HG03521 (cell line): ENCODE results near the gene CD40.

Experiments used
- ATAC-seq: cut with Tn5 transposase; IDR thresholded peaks from one replicate; pipeline ENCODE4 v1.9.1; 2021; ENCODE audit warnings: mild to moderate bottlenecking, moderate library complexity; ENCODE audit not compliant: unreplicated experiment

The CD40 gene

GRCh38 chr20:46117704-46118467 lies at the start of gene CD40:
Gene CD40 (plus strand): TSS chr20:46118314. CDS start chr20:46118344, 30 bp downstream.
- ATAC-seq = peak; percentile 60

GRCh38 chr20:46070215-46070900 lies 47.8 kb upstream of the CD40 start:
- ATAC-seq = no peak

- no peak for ATAC-seq
These were observed 46.5 kb upstream of the CD40 start for GRCh38 chr20:46071573-46071972.

- ATAC-seq = no peak
These were observed 45.1 kb upstream of the CD40 start for GRCh38 chr20:46073024-46073423.

- no peak for ATAC-seq
These were observed 44.7 kb upstream of the CD40 start for GRCh38 chr20:46073443-46073842.

- ATAC-seq = no peak
These were observed 44.1 kb upstream of the CD40 start for GRCh38 chr20:46074006-46074405.

GRCh38 chr20:46076806-46077205 lies 41.3 kb upstream of the CD40 start:
- ATAC-seq = no peak

- ATAC-seq = no peak
These were observed 40.3 kb upstream of the CD40 start for GRCh38 chr20:46077642-46078305.

- ATAC-seq = no peak
These were observed 39.2 kb upstream of the CD40 start for GRCh38 chr20:46078954-46079353.

GRCh38 chr20:46081074-46081473 lies 37.0 kb upstream of the CD40 start:
- ATAC-seq = no peak

- no peak for ATAC-seq
These were observed 35.0 kb upstream of the CD40 start for GRCh38 chr20:46083101-46083500.

GRCh38 chr20:46083531-46084061 lies 34.5 kb upstream of the CD40 start:
- no peak for ATAC-seq

- no peak for ATAC-seq
These were observed 33.3 kb upstream of the CD40 start for GRCh38 chr20:46084805-46085178.

GRCh38 chr20:46085179-46085851 lies 32.8 kb upstream of the CD40 start:
- no peak for ATAC-seq

- no peak for ATAC-seq
These were observed 31.0 kb upstream of the CD40 start for GRCh38 chr20:46087161-46087560.

GRCh38 chr20:46088409-46089166 lies 29.5 kb upstream of the CD40 start:
- no peak for ATAC-seq

GRCh38 chr20:46089167-46089416 lies 29.0 kb upstream of the CD40 start:
- peak; percentile 27 for ATAC-seq

GRCh38 chr20:46089417-46090388 lies 28.4 kb upstream of the CD40 start, which contains the start of gene NCOA5:
Gene NCOA5 (minus strand): TSS chr20:46089962. CDS start chr20:46079424, 10,538 bp downstream.
- ATAC-seq = peak; percentile 82
